Adrenal gland (tissue), 12 donors: ENCODE measurements around the gene LARGE1. TPM values are rescaled to one million over a fixed set of nuclear protein-coding genes. Genes with fewer than 3 reads are reported as not detected.

ENCODE experiments used
- DNase-seq, 7 donors: peaks; one replicate each; pipeline ENCODE4 v3.0.0-alpha.2; 2019 to 2020
- H3K27ac ChIP-seq, 5 donors: fragments of 200-600 bp; sonication (generic) in 4 of 5; 1 replicate in 3 of 5; 2 replicates in 2 of 5; pipeline versions ENCODE4 v1.5.1 to v1.8.0; 2016 to 2020; ENCODE audit warnings: mild to moderate bottlenecking in 1 of 5
- H3K27me3 ChIP-seq: fragments of 200-600 bp; 2 replicates; pipeline ENCODE4 v1.8.0; 2021
- H3K36me3 ChIP-seq, 2 donors: fragments of 200-600 bp; replicated peaks in 1 of 2; 1 replicate in 1 of 2; 2 replicates in 1 of 2; pipeline versions ENCODE4 v1.5.1 to v1.8.0; 2018 to 2022
- H3K4me1 ChIP-seq, 2 donors: fragments of 200-600 bp; replicated peaks in 1 of 2; 1 replicate in 1 of 2; 2 replicates in 1 of 2; pipeline versions ENCODE4 v1.5.1 to v1.8.0; 2018 to 2021
- H3K4me3 ChIP-seq, 4 donors: fragments of 200-600 bp; sonication (generic) in 3 of 4; one replicate each; pipeline ENCODE4 v1.5.1; 2016 to 2018
- H3K9me3 ChIP-seq, 3 donors: fragments of 200-600 bp; sonication (generic) in 1 of 3; replicated peaks in 1 of 3; 1 replicate in 2 of 3; 2 replicates in 1 of 3; pipeline versions ENCODE4 v1.5.1 to v1.8.0; 2016 to 2021
- POLR2A ChIP-seq, 2 donors: fragments of 450-650 bp; IDR thresholded peaks; one replicate each; pipeline ENCODE4 v1.6.1; 2017; ENCODE audit warnings: antibody characterized with exemption in 2 of 2, mild to moderate bottlenecking in 2 of 2, moderate library complexity in 1 of 2
- WGBS, 4 donors: extraction: QIAGEN DNeasy Blood & Tissue Kit in 2 of 4; methylation state at CpG; one replicate each; pipeline versions ENCODE4 v1.1.5 to v1.1.7; 2013 to 2017; 5-methylcytosine and 5-hydroxymethylcytosine counted together
- intact Hi-C, 2 donors: fragments of 100-400 bp; cut with DNase I; formaldehyde crosslinking; loops; one replicate each; pipeline versions ENCODE4 v1.14.1 to v1.15.0; 2022 to 2023
- polyA plus RNA-seq, 3 donors: library from polyadenylated mRNA; stranded (reverse); fragments of 200-250 nt in 2 of 3; fragments of 350-450 nt in 1 of 3; fragmentation: Illumina TruSeq in 1 of 3; extraction: RNeasy Lipid Tissue Mini Kit (QIAGEN cat#74804) in 1 of 3; gene quantifications; one replicate each; pipeline ENCODE4 v1.2.3, GENCODE V29; 2013 to 2014
- total RNA-seq, 9 donors: library from RNA; depleted of rRNA in 4 of 9; stranded (reverse); fragments of >200 nt in 4 of 9; fragments of 120-200 nt in 1 of 9; fragmentation: NEBNext Ultra II Directional in 1 of 9; extraction: Animal tissue kit (Norgen Biotek cat#: 25700) in 1 of 9; gene quantifications; one replicate each; pipeline versions ENCODE4 v1.1.0 to v1.2.4, GENCODE V29; 2013 to 2023
- TF ChIP-seq, protein P1 (sequence below), 6 experiments: fragments of 450-650 bp in 4 of 6; fragments of 200-600 bp in 2 of 6; sonication (generic) in 1 of 6; IDR thresholded peaks; 1 replicate in 5 of 6; 2 replicates in 1 of 6; pipeline versions ENCODE4 v1.5.1 to v1.8.0; 2016 to 2021; ENCODE audit warnings: antibody characterized with exemption in 6 of 6, mild to moderate bottlenecking in 2 of 6, moderate library complexity in 1 of 6
- donor health status: healthy with polysubstance abuse.
- donor health status: Bipolar disorder and iron deficiency.
- donor health status: DM: yes; HTN: yes; CAD: no.
- donor health status: DM: no; HTN: no; CAD: no.
- donor health status: DM: no; HTN: no; CAD: no.
- donor health status: DM: yes; HTN: yes; CAD: no.

The LARGE1 gene
- total and polyA plus RNA-seq, 12 donors: 3.4 to 67.6 (median 30.6) TPM

DNA sequence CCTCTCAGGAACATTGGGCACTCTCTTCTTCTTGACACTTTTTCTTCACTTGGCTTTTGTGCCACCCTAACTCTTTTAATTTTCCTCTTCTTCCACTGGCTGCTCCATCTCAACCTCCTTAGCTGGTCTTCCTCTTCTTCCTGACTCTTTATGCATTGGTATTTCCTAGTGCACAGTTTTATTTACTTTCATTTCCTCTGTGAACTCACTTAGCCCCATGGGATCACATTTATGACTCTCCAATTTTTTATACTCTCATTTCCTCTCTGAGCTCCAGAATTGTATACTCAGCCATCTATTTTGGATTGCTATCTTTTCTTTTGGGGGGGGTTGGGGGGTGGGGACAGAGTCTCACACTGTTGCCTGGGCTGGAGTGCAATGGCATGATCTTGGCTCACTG, 38.5 kb upstream of the LARGE1 start:
- no peaks in the 10 kb centered on the region for H3K4me1 ChIP-seq
- no peak overlapping the region for H3K4me3 ChIP-seq

GRCh38 chr22:33957086-33957485, 36.8 kb upstream of the LARGE1 start:
- TF ChIP-seq POLR2A (IDR thresholded peaks at IDR 0.05): no peak
- TF ChIP-seq, protein P1, sequence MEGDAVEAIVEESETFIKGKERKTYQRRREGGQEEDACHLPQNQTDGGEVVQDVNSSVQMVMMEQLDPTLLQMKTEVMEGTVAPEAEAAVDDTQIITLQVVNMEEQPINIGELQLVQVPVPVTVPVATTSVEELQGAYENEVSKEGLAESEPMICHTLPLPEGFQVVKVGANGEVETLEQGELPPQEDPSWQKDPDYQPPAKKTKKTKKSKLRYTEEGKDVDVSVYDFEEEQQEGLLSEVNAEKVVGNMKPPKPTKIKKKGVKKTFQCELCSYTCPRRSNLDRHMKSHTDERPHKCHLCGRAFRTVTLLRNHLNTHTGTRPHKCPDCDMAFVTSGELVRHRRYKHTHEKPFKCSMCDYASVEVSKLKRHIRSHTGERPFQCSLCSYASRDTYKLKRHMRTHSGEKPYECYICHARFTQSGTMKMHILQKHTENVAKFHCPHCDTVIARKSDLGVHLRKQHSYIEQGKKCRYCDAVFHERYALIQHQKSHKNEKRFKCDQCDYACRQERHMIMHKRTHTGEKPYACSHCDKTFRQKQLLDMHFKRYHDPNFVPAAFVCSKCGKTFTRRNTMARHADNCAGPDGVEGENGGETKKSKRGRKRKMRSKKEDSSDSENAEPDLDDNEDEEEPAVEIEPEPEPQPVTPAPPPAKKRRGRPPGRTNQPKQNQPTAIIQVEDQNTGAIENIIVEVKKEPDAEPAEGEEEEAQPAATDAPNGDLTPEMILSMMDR (IDR thresholded peaks at IDR 0.05): no peak
- intact Hi-C loops: no loop called here
- Histone ChIP-seq H3K9me3 (no peaks in the 10 kb centered on the region), H3K4me3 (no peak overlapping the region), H3K27ac (no peak overlapping the region), H3K4me1 (no peaks in the 10 kb centered on the region), H3K27me3 (no peaks in the 10 kb centered on the region), H3K36me3 (no peaks in the 10 kb centered on the region)
- no peak for DNase-seq
- 44 to 57% (median 53%) methylated on average over 4 of the region's 4 CpGs for WGBS, 4 donors

More for the DNA sequence above, 38.5 kb upstream of the LARGE1 start:
- intact Hi-C loops: no loop called here
- no peaks in the 10 kb centered on the region for H3K27me3 ChIP-seq
- DNase-seq: no peak
- no peaks in the 10 kb centered on the region for H3K9me3 ChIP-seq
- no peaks in the 10 kb centered on the region for H3K36me3 ChIP-seq
- no peak overlapping the region for H3K27ac ChIP-seq
- TF ChIP-seq POLR2A (IDR thresholded peaks at IDR 0.05): no peak
- TF ChIP-seq, protein P1 (IDR thresholded peaks at IDR 0.05): no peak

- Histone ChIP-seq H3K4me3 (no peak overlapping the region), H3K27me3 (no peaks in the 10 kb centered on the region), H3K36me3 (no peaks in the 10 kb centered on the region), H3K27ac (no peak overlapping the region), H3K4me1 (no peaks in the 10 kb centered on the region), H3K9me3 (no peaks in the 10 kb centered on the region)
- TF ChIP-seq POLR2A (IDR thresholded peaks at IDR 0.05): no peak
- TF ChIP-seq, protein P1 (IDR thresholded peaks at IDR 0.05): no peak
- intact Hi-C loops: no loop called here
- WGBS, 4 donors: 75 to 80% (median 78%) methylated on average over 4 of the region's 4 CpGs
- no peak for DNase-seq
Observed at GRCh38 chr22:33952776-33953175, 32.5 kb upstream of the LARGE1 start.

GRCh38 chr22:33940741-33941140, 20.5 kb upstream of the LARGE1 start:
- Histone ChIP-seq H3K27me3 (no peaks in the 10 kb centered on the region), H3K4me1 (no peaks in the 10 kb centered on the region), H3K27ac (no peak overlapping the region), H3K9me3 (no peaks in the 10 kb centered on the region), H3K4me3 (no peak overlapping the region), H3K36me3 (no peaks in the 10 kb centered on the region)
- no peak for TF ChIP-seq POLR2A (IDR thresholded peaks at IDR 0.05)
- TF ChIP-seq, protein P1 (IDR thresholded peaks at IDR 0.05): no peak
- DNase-seq: no peak
- WGBS, 4 donors: 55 to 75% (median 65%) methylated on average over 5 of the region's 5 CpGs
- intact Hi-C loops: no loop called here
